ENCODE results near the gene TNN.

The TNN gene

DNA sequence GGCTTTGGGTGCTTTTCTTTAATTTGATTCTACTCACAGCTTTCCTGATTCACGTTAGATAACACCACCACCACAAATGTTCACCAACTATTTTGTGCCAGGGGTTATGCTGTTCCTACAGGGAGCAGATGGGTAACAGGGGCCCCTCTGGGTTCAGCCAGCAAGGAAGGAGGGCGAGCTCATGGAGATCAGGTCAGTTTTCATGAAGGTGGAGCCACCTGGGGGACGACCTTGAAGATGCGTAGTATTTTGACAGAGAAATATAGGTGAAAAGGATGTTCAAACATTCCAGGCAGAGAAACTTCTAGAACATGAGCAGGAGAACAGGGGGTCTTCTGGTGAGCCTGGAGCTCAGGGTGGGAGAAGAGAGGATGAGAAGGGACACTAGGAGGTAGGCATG is 96.1 kb downstream of the TNN start:
- Mint-ChIP-seq H3K27ac (peak overlapping the region; percentile 56), H3K27me3 (no peaks in the 10 kb centered on the region), H3K4me1 (ENCODE audit: low read depth) (peaks cover 8% of the 10 kb centered on the region), H3K36me3 (ENCODE audit: low read depth) (peaks cover 69% of the 10 kb centered on the region), H3K4me3 (no peak overlapping the region), H3K9me3 (no peaks in the 10 kb centered on the region)

DNA sequence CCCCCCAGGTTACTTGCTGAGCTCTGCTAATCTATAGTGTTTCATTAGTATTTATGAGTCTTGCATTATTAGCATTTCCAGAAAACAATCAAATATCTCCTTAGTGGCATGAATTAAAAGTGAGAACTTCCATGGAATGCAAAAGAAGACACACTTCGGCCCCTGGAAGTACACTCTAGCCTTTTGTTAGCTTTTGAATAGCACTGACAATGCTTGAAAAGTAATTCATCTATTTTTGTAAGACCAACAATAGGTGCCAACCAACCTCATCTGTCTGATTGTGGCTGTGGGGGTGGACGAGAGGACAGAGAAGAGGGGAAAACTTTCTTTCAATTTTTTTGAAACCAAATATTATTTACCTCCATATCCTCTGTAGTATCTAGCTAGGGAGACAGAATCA is 97.1 kb downstream of the TNN start:
- Mint-ChIP-seq H3K27ac (no peak overlapping the region), H3K4me3 (no peak overlapping the region), H3K36me3 (ENCODE audit: low read depth) (peaks cover 65% of the 10 kb centered on the region), H3K27me3 (no peaks in the 10 kb centered on the region), H3K4me1 (ENCODE audit: low read depth) (peaks cover 17% of the 10 kb centered on the region), H3K9me3 (no peaks in the 10 kb centered on the region)

DNA sequence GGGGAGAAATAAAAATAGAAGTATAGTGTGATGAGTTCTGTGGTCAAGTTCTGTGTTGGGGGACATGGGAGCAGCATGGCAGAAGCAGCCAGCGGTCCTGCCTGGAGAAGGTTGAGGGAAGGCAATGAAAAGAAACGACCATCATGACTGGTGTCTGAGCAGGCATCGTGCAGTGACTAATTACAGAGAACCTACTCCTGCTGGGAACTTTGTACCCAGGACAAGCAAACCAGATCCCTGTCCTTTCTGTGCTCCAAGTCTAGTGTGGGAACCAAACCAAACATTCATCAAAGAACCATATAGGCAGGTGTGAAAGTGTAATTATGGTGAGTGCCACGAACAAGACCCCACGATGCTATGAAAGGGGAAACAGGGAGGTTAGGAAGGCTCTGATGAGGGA is 99.1 kb downstream of the TNN start:
- Mint-ChIP-seq H3K9me3 (no peaks in the 10 kb centered on the region), H3K27me3 (no peaks in the 10 kb centered on the region), H3K4me3 (no peak overlapping the region), H3K27ac (no peak overlapping the region), H3K36me3 (ENCODE audit: low read depth) (peaks cover 60% of the 10 kb centered on the region), H3K4me1 (ENCODE audit: low read depth) (peaks cover 31% of the 10 kb centered on the region)

DNA sequence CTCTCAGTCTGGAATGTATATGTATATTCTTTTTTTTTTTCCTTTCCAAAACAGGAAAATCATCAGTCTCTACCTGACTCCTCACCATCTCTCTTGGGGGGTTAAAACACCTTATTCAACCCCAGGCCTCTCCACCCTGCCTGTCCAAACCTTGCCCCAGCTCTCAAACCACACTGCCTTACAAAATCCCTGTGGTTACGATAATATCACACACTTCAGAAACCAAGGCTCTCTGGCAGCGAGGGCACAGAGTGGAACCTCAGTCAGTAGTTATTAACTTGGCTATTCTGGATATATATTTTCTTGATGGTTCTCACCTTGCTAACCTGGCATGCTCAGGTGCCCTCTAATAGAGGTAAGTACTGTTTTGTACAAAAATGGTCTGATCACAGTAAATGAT is 100.2 kb downstream of the TNN start:
- no peak overlapping the region for H3K4me3 Mint-ChIP-seq
- no peaks in the 10 kb centered on the region for H3K27me3 Mint-ChIP-seq
- H3K4me1 Mint-ChIP-seq (ENCODE audit: low read depth), result peaks cover 35% of the 10 kb centered on the region
- no peak overlapping the region for H3K27ac Mint-ChIP-seq
- H3K36me3 Mint-ChIP-seq (ENCODE audit: low read depth), result peaks cover 69% of the 10 kb centered on the region
- H3K9me3 Mint-ChIP-seq, result no peaks in the 10 kb centered on the region

DNA sequence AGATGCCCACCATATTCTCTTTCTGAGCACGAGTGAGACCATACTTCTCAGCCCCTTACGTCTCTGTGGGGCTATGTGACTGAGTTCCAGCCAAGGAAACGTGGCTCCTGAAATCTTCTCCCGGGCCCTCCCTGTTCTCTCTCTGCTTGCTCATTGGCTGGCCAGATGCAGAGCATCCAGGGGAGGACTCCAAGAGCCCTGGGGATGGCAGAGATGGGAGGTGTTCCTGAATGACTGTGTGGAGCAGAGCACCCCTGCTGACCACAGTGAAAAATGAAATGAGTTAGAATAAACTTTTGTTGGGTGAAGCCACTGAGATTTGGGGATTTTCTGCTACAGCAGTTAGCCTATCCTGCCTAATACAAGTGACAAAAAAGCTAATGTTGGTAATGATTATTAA is 101.1 kb downstream of the TNN start:
- H3K36me3 Mint-ChIP-seq (ENCODE audit: low read depth), result peaks cover 68% of the 10 kb centered on the region
- H3K4me3 Mint-ChIP-seq, result no peak overlapping the region

DNA sequence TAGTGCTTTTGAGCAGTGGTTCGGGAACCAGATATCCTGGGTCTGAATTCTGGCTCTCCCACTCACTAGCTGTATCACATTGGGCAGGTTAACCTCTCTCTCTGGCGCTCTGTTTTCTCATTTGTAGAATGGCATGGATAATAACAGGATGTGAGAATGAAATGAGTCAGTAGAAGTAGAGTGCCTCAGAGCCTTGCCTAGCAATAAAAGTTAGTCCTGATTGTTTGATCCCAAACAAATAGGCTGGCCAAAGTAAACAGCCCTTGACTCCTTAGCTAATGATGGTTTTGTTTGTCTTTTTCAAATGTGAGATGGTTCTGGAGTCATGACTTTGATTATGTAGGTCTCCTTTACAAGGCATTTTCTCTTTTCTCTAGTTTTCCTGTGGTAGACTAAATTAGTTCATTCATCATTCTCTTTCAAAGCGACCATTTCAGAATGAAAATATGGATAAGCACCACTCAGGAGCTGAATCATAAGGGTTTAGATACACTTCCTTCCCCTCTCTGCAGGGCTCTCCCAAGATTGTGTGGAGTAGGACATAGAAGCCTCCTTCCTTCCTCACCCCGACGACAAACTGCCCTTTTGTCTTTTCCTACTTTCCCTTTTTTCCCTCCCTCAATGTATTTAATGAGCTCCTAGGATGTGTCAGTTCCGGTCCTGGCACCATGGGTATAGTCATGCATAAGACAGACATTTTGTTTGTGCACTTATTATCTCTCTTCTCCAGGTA is 101.8 kb downstream of the TNN start:
- Mint-ChIP-seq H3K4me3 (no peak overlapping the region), H3K27me3 (no peaks in the 10 kb centered on the region), H3K36me3 (ENCODE audit: low read depth) (peaks cover 61% of the 10 kb centered on the region), H3K4me1 (ENCODE audit: low read depth) (peaks cover 40% of the 10 kb centered on the region), H3K27ac (no peak overlapping the region), H3K9me3 (no peaks in the 10 kb centered on the region)

More for the DNA sequence above, 101.1 kb downstream of the TNN start:
- H3K9me3 Mint-ChIP-seq, result no peaks in the 10 kb centered on the region
- peaks cover 35% of the 10 kb centered on the region for H3K4me1 Mint-ChIP-seq (ENCODE audit: low read depth)
- H3K27me3 Mint-ChIP-seq, result no peaks in the 10 kb centered on the region
- no peak overlapping the region for H3K27ac Mint-ChIP-seq

DNA sequence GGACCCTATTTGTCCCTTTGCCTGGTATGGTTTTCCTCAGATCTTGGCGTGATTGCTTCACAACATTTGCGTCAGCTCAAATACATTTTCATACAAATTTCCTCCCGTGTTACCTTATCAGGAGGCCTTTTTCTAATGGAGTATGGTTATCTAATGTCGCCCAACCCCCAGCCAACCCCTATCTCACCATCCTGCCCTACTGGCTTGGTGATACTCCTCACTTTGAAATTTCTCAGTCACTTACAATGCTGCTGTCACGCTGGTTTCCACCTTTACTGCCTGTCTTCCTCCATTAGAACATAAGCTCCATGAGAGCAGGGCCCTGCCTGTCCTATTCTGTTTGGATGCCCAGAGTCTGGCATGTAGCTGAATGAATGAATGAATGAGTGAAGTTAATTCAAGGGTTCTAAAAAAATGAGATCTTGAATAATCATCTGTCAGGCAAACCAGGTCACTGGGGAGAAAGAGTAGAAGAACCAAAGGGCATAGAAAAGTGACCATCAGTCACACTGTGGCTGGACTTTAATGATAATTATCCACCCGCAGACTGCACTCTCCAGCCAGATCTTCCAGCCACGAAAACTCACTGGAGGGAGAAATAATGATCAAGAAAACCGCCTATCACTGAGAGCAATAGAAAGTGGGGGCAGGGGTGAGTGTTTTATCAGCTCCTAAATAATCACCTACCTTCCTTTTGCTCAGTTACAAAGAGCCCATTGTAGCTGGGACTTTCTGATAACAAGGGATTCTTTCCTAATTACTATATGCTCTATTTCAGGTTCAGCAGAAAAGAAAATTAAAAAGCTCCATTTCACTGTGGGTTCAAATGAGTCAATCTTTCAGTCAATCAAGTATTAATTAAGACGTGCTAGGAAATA is 103.6 kb downstream of the TNN start:
- Mint-ChIP-seq H3K9me3 (no peaks in the 10 kb centered on the region), H3K4me3 (no peak overlapping the region), H3K27me3 (no peaks in the 10 kb centered on the region), H3K27ac (peak overlapping the region; percentile 51), H3K4me1 (ENCODE audit: low read depth) (peaks cover 49% of the 10 kb centered on the region), H3K36me3 (ENCODE audit: low read depth) (peaks cover 60% of the 10 kb centered on the region)

DNA sequence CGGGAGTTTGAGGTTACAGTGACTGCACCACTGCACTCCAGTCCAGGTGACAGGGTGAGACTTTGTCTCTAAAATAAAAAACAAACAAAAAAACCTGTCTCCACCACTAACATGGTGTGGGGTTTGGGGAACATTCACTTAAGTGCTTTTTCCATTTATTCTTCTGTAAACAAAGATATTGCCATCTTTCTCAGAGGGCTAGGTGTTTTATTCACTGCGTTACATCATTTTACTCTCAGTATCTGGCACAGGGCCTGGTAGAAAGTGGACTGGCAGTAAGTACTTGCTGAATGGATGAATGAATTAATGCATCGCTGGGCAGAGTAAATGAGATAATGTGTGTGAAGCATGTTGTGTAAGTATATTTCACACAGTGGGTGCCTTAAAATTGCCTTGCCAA is 104.9 kb downstream of the TNN start:
- Mint-ChIP-seq H3K36me3 (ENCODE audit: low read depth) (peaks cover 65% of the 10 kb centered on the region), H3K4me3 (no peak overlapping the region), H3K9me3 (no peaks in the 10 kb centered on the region), H3K4me1 (ENCODE audit: low read depth) (peaks cover 55% of the 10 kb centered on the region), H3K27ac (no peak overlapping the region), H3K27me3 (no peaks in the 10 kb centered on the region)

DNA sequence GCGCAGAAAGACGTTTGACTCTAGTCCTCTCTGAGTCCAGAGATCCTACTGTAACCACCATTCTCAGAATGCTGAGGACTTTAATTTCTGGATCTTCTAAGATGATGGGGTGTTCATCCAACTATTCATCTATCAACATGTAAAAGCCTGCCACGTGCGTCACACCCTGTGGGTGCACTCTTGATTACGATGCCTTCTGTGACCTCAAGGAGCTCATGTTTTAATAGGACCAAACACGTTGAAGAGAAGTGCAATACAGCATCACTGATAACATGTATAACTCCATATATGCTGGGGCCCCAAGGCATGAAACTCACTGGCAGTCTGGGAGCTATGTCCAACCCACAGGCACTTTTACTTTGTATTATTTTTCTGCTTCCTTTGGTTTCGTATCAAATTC is 105.9 kb downstream of the TNN start:
- no peak overlapping the region for H3K27ac Mint-ChIP-seq
- peaks cover 49% of the 10 kb centered on the region for H3K4me1 Mint-ChIP-seq (ENCODE audit: low read depth)
- H3K36me3 Mint-ChIP-seq (ENCODE audit: low read depth), result peaks cover 58% of the 10 kb centered on the region
- H3K4me3 Mint-ChIP-seq, result no peak overlapping the region
- H3K9me3 Mint-ChIP-seq, result no peaks in the 10 kb centered on the region
- H3K27me3 Mint-ChIP-seq, result no peaks in the 10 kb centered on the region

DNA sequence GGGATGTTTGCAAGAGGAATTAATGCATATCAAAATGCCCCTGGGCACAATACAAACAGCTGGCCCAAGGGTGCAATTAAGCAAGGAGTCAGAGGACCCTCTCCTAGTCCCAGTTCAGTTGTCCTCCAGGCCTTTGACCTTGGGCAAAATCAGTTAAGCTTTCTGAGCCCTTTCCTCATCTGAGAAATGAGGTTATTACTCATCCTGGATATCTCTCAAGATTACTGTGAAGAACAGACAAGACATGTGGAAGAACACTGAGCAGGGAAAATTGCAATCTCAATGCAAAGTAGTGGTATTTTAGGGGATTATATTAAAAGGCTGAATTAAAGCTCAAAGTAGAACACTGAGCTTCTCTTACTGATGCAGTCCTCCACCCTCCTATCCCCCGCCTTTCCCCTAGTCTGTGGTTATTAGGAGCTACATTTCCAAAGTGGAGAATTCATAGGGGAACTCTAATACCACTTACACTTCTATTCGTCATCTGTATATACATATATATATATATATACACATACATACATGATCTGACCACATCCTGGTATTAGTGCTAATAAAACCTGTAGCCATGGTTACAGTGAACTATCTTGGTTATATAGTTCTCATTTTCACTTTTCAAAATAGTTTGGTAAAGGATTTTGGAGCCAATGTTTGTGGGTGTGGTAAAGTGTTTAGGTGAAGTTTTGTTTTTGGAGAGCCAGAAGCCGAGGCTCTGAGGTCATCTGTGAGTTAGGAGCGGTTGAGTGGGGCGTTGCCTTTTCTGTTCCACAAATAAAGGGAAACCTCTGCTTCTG is 106.9 kb downstream of the TNN start:
- H3K9me3 Mint-ChIP-seq, result no peaks in the 10 kb centered on the region

DNA sequence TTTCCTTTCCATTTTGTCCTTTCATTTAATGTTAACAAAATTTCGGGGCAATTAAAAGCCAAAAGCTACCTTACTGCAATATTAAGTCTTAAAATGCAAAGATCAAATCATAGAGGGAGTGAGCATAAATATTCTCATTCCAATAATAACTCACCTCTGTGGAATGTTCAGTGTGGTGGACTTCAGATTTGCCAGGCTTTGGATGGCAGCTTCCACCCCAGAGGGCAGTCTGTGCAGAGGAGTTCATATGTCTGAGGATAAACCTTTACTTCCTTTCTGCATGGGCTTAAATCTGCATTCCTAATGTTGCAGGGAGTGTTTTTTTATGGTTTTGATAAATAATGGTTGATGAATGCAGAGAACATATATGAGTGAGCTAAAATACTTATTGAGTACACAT is 108.6 kb downstream of the TNN start:
- H3K36me3 Mint-ChIP-seq (ENCODE audit: low read depth), result peaks cover 51% of the 10 kb centered on the region
- no peak overlapping the region for H3K4me3 Mint-ChIP-seq
- H3K27me3 Mint-ChIP-seq, result no peaks in the 10 kb centered on the region
- no peak overlapping the region for H3K27ac Mint-ChIP-seq
- peaks cover 48% of the 10 kb centered on the region for H3K4me1 Mint-ChIP-seq (ENCODE audit: low read depth)
- H3K9me3 Mint-ChIP-seq, result no peaks in the 10 kb centered on the region

More for the DNA sequence above, 106.9 kb downstream of the TNN start:
- Mint-ChIP-seq H3K36me3 (ENCODE audit: low read depth) (peaks cover 58% of the 10 kb centered on the region), H3K4me3 (no peak overlapping the region), H3K27ac (no peak overlapping the region), H3K27me3 (no peaks in the 10 kb centered on the region), H3K4me1 (ENCODE audit: low read depth) (peaks cover 47% of the 10 kb centered on the region)

DNA sequence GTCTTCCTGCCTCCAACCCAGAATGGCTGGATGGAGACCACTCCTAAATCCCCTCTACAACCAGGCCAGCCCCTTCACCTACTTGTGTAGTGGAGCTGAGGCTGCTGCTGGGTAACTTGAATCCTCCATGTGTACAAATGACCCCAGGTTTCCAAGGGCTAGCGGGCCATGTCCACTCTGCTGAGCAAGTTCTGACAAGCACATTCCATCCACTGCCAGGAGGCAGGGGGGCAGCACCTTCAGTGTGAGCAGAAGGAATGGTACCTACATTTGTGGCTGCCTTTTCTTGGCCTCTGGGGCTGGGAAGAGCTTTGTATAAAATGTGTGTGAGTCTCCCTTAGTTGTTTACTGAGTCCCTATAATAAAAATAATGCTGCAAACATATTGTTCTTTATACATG is 110.4 kb downstream of the TNN start:
- Mint-ChIP-seq H3K4me1 (ENCODE audit: low read depth) (peaks cover 55% of the 10 kb centered on the region), H3K27ac (no peak overlapping the region), H3K4me3 (no peak overlapping the region), H3K27me3 (no peaks in the 10 kb centered on the region), H3K9me3 (no peaks in the 10 kb centered on the region), H3K36me3 (ENCODE audit: low read depth) (peaks cover 48% of the 10 kb centered on the region)

DNA sequence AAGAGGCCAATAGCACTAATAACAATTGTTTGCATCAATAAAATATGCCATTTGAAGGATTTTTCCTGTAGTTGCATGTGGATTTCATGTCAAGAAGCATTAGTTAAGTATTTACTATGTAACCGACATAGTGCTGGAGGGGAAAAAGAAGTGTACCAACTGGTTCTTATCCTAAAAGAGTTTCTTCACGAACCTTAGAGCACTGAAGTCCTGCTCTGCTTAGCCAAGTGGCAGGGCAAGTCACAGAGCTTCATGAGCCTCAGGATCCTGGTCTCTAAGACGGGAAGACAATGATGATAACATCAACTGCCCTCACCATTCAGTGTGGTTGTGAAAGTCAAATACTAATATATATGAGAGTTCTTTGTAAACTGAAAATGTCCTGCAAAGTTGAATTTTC is 110.8 kb downstream of the TNN start:
- Mint-ChIP-seq H3K27ac (no peak overlapping the region), H3K9me3 (no peaks in the 10 kb centered on the region), H3K4me1 (ENCODE audit: low read depth) (peaks cover 59% of the 10 kb centered on the region), H3K36me3 (ENCODE audit: low read depth) (peaks cover 47% of the 10 kb centered on the region), H3K4me3 (no peak overlapping the region), H3K27me3 (no peaks in the 10 kb centered on the region)

DNA sequence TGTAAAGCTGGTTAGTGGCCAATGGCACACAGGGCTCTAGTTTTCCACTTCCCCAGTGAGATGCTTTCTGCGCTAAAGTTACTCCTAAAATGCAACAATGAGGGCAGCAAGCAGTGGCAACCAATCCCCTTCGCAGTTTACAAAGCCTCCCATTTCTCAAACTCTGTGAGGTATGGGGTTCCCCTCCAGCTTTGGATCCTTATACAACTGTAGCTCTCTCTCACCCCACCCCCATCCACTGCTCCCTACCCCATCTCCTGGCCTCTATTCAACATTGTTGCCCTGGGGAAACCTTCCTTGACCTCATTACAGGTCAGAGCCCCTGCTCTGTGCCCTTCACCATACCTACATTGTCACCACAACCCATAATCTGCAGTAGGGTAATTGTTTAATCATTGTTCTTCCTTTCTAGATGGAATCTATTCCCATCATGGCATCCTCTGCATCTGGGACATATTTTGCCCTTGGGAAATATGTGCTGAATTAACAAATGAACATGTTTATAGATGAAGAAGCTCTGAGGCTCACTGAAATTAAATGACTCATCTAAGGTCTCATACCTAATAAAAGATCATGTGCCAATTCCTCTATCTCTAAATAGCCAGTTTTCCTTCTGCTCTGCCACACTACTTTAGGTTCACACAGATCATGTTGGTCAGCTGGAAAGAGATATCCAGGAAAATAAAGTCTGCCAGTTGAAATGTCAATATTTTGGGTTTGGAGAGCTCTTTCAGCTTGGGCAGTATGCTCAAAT is 112.4 kb downstream of the TNN start:
- H3K36me3 Mint-ChIP-seq (ENCODE audit: low read depth), result peaks cover 41% of the 10 kb centered on the region
- H3K9me3 Mint-ChIP-seq, result no peaks in the 10 kb centered on the region
- H3K27ac Mint-ChIP-seq, result peak overlapping the region; percentile 8
- H3K4me3 Mint-ChIP-seq, result no peak overlapping the region
- peaks cover 57% of the 10 kb centered on the region for H3K4me1 Mint-ChIP-seq (ENCODE audit: low read depth)
- H3K27me3 Mint-ChIP-seq, result no peaks in the 10 kb centered on the region
